ENCODE results near the gene BRAF.

DNA sequence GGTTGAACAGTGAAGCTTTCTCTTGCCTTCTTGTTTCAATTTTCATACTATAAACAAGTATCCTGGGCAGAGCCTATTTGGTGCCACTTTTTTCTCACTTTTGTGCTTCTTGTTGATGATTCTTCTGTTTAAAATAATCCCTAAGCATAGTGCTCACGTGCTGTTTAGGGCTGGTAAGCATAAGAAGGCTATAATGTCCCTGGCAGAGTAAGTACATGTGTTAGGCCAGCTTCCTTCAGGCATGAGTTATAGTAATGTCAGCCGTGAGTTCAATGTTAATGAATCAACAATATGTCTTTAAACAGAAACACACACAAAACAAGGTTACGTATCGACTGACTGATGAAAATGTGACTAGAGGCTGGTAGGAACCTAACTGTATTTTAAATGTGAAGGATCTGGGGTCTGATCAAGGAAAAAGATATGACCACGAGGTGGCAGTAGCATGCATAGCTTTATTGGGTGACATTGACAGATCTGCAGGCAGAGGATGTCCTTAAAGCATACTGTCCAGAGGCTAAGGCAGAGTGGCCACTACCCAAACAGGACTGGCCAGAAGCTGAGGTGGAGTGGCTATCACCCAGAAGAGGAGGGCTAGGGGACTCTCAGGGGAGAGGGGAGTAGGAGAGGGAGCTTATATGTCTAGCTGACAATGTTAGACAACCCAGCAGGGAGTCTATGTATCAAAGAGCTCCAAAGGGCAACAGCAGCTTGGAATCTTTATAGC is 113.7 kb downstream of the BRAF start:
- TF ChIP-seq, protein P1, sequence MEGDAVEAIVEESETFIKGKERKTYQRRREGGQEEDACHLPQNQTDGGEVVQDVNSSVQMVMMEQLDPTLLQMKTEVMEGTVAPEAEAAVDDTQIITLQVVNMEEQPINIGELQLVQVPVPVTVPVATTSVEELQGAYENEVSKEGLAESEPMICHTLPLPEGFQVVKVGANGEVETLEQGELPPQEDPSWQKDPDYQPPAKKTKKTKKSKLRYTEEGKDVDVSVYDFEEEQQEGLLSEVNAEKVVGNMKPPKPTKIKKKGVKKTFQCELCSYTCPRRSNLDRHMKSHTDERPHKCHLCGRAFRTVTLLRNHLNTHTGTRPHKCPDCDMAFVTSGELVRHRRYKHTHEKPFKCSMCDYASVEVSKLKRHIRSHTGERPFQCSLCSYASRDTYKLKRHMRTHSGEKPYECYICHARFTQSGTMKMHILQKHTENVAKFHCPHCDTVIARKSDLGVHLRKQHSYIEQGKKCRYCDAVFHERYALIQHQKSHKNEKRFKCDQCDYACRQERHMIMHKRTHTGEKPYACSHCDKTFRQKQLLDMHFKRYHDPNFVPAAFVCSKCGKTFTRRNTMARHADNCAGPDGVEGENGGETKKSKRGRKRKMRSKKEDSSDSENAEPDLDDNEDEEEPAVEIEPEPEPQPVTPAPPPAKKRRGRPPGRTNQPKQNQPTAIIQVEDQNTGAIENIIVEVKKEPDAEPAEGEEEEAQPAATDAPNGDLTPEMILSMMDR (IDR thresholded peaks at IDR 0.05 in 2 of 3, conservative IDR thresholded peaks at IDR 0.05 in 1 of 3; ENCODE audit: borderline replicate concordance in 1 of 3, insufficient read depth in 1 of 3, low read depth in 2 of 3, low read length in 2 of 3): peak; percentile 54 to 86 (median 65); a peak in 5 of 6 replicates
- TF ChIP-seq POLR2A (IDR thresholded peaks at IDR 0.05; ENCODE audit: borderline replicate concordance, extremely low read depth, insufficient read depth, insufficient read length) (no peak), EZH2 (IDR thresholded peaks at IDR 0.05) (no peak), SP1 (IDR thresholded peaks at IDR 0.05; ENCODE audit: low read depth) (no peak; the same call in 1 of the 2 replicates), CEBPB (IDR thresholded peaks at IDR 0.05; ENCODE audit: low read depth) (no peak), ZNF274 (IDR thresholded peaks at IDR 0.05; ENCODE audit: low read depth, low read length) (no peak), RAD21 (IDR thresholded peaks at IDR 0.05; ENCODE audit: low read depth) (peak; percentile 79)
- TF ChIP-seq, protein P2, sequence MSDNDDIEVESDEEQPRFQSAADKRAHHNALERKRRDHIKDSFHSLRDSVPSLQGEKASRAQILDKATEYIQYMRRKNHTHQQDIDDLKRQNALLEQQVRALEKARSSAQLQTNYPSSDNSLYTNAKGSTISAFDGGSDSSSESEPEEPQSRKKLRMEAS (IDR thresholded peaks at IDR 0.05): no peak

All from HCT116 (cell line).